Jurkat, Clone E6-1 (cell line): ENCODE results near the gene CDH23.
A peak's percentile ranks its signal among the peaks of the same experiment; 100 is the strongest.

ENCODE experiments used
- DNase-seq: peaks from one replicate; pipeline ENCODE4 v3.0.0-alpha.2; 2011; ENCODE audit warnings: low read depth, low spot score
- H3K4me3 ChIP-seq: 2 replicates; pipeline ENCODE4 v1.5.1; 2011; ENCODE audit warnings: mild to moderate bottlenecking, low read length, control low read depth, moderate library complexity

Gene CDH23

DNA sequence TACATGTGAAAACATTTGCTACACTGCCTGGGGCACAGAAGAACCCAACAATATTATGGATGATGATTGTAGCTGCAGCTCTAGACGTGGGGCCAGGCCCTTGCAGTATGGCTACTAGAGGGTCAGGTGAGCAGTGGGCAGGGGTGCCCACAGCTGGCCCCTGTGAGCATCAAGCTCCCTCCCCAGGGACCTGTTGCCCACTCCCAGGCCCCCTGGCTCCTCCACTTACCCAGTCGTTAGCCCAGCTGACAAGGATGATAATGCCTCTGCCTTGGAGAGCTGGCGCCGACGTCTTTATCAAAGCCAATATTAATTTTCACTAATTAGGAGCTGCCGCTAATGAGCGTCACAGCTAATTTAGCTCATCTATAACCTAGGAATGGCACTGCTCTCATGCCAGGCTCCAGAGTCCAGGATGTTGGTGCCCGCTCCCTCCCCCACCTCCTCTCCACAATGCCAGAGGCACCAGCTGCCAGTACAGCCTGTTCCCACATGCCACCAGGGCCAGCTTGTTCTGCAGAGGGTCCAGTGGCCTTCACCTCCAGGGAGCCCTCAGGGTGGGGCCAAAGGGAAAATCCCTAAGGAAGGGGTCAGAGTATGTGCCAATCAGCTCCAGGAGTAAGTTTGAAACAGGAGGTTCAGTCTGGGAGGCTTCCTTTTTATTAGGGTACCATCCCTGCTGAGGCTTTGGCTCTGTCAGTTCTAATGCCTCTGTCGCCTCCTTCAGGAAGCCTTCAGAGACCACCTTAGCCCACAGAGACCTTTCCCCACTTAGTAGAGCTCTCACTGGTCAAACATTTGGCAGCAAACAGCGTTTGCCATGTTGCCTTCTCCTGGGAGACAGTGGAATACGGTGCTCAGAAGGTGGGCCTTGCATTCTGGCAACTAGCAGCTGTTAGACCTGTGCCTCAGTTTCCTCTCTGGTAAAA is 77.2 kb downstream of the CDH23 start:
- no peak overlapping the region for H3K4me3 ChIP-seq
- no peak for DNase-seq

DNA sequence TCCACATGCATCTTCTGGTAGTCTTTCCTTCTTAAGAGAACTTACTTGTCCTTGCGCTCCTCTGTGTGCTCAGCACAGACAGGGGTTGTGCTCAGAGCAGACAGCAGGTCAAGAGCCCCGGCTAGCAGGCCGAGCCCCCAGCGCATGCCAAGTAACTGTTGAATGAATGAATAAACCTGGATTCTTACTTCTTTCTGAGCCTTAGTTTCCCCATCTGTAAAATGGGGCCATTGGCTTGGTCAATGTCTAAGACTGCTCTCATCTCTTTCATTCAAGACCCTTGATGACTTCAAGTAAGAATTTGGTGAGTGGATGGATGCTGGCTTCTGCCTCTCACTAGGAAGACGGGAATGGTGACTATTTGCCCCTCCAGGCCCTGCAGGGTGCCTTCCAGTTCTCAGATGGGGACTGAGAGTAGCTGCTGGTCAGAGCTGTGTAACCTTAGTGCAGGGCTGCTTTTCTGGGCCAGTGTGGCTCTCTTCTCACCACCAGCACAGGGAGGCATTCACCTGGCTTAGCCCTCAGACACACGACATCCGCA is 78.1 kb downstream of the CDH23 start:
- no peak for DNase-seq
- no peak overlapping the region for H3K4me3 ChIP-seq

DNA sequence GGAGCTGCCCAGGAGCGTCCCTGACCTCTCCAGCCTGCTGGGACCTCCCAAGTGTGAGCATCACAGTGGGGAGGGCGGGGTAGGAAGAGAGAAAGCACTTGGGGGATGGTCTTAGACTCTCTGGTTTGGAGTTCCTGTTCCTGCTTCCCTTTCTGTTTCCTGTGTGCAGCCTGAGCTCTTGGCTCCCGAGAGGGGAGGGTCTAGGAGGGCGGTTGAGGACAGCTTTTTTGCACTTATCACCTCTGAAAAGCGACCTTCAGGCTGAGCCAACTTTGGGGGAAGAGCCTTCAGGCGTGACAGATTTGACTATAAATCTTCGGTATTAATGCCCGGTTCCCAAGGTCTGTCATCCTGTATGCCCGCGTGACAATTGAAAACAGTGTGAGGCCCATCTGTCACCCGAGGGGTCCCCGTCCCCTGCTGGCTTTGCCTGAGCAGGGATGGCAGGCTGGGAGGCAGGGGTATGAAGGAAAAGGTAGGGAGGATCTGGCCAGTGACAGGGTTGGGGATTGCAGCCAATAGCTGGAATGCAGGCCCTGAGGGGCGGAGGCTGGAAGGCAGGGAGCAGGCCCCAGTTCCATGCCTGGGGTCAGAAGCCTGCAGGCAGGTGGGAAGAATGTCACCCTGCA is 78.6 kb downstream of the CDH23 start:
- no peak for DNase-seq
- no peak overlapping the region for H3K4me3 ChIP-seq

DNA sequence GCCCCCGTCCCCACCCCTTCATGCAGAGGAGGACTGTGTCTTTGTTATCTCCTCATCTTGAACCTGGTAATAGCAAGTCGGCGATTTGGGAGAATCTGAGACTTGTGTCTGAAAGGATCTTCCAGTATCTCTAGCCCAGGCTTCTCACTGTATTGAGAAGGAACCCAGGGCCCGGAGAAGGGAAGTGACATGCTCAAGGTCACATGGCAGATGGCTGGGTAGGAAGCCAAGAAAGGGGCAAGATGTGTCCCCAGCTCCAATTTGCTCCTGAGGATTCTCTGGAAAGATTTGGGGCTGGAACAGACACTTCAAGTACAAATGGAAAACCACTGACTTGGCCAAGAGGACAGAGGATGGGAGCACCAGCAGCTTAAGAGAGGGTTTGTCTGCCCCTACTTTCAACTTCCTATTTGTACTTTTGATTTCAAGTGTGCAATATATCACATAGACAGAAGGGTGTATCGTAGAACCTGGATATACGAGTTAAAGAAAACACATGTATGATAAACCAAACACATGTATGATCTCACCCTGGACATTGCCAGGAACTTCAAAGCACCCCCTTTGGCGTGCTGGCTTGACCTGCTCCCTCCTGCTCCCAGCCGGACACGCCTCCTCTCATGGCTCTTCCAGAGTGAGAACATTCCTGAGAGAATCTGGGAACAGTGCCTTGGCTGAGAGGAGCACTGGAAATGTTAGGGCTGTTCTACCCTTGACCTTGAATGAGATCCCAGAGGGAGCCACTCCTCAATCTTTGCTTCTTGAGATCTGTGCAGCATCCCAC is 79.7 kb downstream of the CDH23 start:
- no peak for DNase-seq
- no peak overlapping the region for H3K4me3 ChIP-seq

DNA sequence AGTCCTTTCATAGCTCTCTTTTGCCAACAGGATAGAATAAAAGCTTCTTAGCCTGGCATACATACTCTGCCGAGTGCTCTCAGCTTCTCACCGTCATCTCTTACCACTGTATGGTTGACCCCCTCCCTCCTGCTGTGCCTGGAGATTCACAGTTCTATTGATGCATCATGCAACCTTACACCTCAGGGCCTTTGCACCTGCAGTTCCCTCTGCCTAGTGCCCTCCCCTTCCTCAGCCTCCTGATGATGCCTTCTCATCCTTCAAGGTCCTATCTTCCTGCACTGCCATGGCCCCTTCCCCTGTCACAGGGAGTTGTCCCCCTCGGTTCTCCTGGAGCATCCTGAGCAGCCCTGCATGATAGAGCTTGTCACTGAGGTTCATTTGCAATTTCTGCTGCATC is 81.5 kb downstream of the CDH23 start:
- no peak for DNase-seq
- no peak overlapping the region for H3K4me3 ChIP-seq

DNA sequence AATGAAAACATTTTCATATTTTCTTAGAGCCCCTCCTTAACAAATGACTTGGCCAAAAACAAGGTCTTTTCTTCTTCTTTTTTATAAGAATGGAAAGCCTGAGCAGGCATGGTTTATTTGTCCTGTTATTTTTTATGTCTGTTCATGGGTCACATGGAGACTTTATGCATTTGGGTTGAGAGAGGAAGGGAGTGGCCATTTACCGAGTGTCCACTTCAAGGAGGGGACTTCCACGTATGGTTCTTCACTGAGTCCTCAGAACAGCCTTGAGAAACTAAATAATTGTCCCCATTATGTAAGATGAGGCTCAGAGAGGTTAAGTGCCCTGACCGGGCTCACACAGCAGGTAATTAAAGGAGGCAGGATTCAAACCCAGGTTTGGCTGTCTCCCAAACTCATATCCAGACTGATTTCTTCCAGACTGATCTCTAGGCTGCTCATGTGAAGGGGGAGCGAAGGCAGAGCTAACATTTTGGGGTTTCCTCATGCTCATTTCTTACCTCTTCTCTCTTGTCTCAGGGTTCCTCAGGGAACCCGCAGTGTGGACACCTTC is 82.2 kb downstream of the CDH23 start:
- DNase-seq = no peak
- H3K4me3 ChIP-seq = no peak overlapping the region

DNA sequence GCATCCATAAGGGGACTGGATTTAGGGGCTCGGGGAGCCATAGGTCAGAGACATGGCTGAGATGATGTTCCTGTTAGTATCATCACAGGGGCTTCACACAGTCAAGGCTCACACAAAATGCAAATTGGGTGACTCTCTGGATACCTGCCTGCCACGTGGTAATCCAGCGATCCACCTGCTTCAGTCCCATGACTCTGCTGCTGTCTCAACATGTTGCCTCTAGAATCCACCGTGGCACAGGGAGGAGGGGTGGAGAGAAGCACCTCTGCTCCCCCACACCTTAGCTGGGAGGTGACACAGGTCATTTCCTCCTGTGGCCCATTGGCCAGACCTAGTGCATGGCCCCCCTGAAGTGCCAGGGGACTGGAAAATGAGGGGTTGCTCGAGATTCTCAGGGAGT is 83.1 kb downstream of the CDH23 start:
- no peak overlapping the region for H3K4me3 ChIP-seq
- DNase-seq = no peak

DNA sequence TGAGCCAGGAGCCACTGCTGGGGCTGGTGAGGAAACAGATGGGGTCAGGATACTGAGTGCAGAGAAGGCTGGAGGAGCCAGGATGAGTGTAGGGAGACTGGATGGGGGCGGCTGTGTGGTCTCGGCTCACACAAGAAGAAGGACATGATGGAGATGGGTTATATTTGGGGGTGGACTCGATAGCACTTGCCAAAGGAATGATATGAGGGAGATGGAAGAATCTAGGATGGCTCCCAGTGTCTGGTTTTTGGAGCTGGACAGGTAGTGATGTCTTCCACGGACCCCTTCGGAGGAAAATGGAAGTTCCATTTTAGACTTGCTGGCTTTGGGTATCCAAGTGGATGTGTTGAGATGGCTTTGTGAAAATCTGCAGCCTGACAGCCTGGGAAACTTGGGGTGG is 83.9 kb downstream of the CDH23 start:
- no peak for DNase-seq
- no peak overlapping the region for H3K4me3 ChIP-seq

DNA sequence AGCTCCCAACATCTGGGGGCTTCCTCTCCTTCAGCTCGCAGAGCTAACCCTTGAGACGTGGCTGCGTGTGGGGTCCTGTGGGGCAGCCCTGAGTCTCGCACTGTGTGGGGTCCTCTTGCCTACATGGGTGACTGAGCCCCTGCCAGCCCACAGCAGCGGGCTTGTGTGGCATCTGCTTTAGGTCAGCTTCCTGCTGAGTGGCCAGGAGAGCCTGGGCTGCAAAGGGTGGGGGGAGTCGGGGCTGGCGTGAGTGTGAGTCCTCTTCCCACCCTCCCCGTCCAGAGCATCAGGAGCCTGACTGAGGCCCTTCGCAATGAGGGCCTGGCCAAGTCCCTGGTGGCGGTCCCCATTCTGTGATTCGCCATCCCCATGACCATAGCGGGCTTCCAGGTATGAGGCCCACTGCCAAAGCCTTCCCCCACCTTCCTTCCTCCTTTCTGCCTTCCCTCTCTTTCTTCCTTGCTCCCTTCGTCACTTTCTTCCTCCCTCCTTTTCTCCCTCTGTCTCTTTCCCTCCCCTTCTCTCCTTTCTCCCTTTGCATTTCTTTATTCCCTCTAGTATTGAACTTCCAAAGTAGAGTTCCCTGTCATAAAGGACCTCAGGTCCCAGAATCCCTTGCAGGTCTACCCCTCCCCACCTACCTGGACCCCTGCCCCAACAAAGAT is 85.2 kb downstream of the CDH23 start:
- DNase-seq = no peak
- H3K4me3 ChIP-seq = no peak overlapping the region

DNA sequence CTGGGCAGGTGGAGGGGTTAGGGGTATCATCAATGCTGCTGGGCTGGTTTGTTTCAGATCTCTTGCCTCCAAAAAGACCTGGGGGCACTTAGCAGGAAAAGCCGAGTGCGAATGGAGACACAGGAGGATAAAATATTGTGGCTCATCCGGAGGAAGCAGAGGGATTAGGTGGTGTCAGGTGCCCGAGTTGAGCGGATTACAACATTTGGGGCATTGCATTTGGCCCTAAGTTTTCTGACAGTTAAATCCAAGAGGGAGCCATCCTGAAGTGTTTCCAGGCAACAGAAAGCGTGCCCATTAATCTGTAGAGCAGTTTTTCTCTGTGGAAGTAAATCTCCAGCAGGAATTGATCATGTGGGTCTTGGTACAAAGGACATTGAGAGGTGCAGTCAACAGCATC is 85.9 kb downstream of the CDH23 start:
- no peak overlapping the region for H3K4me3 ChIP-seq
- no peak for DNase-seq

DNA sequence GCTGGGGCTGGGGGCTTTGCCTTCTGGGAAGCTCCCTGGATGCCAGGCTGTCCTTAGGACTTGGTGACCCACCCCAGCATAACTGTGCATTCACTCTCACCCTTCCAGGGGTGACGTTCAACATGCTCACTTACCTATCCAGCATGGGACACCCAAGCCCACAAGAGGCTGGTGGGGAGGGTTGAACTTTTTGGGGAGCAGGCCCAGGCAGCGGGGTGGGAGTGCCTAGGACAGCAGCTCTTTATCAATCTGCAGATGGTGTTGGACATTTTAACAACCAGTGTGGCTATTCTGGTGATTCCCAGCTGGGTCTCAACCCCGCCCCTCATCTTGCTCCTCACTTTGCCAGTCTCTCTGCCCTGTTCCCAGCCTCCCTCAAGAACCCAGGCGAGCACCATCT is 86.4 kb downstream of the CDH23 start:
- DNase-seq = no peak
- no peak overlapping the region for H3K4me3 ChIP-seq

DNA sequence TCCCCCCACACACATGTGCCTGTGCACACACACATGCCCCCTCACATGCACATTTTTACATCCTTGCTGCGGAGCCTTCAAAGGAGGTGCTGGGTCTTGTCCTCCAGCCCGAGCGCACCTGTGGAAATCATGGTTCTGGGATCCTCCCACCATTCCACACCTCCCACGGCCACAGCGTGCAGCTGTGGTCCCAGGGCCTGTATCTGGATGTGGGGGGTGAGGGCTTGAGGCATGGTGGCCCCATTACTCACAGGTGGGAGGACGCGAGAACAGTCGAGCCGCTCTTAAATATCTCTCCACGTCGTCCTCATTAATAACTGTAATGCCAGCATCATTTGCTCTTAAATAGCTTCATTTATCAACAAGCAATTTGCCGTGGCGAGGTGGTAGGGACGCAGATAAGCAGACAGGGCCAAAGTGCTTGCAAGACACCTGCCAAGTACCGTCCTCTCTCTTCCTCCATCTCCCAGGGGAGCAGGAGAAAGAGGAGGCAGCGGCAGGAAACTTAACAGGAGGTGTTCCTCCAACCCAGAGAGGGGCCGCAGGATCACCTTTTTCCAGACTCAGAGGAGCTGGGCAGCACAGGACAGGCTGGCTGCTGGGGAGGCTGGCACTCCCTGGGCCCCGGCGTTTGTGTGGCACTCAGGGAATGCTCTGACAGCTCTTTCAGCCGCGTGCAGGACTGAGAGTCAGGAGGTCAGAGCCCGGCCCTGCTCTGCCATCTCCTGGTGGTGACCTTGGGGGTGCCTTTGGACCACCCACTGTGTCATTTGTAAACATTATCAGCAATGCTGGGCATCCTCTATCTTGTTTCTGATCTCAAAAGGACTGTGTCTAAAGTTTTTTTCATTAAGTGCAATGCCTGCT is 87.4 kb downstream of the CDH23 start:
- H3K4me3 ChIP-seq = no peak overlapping the region
- no peak for DNase-seq

DNA sequence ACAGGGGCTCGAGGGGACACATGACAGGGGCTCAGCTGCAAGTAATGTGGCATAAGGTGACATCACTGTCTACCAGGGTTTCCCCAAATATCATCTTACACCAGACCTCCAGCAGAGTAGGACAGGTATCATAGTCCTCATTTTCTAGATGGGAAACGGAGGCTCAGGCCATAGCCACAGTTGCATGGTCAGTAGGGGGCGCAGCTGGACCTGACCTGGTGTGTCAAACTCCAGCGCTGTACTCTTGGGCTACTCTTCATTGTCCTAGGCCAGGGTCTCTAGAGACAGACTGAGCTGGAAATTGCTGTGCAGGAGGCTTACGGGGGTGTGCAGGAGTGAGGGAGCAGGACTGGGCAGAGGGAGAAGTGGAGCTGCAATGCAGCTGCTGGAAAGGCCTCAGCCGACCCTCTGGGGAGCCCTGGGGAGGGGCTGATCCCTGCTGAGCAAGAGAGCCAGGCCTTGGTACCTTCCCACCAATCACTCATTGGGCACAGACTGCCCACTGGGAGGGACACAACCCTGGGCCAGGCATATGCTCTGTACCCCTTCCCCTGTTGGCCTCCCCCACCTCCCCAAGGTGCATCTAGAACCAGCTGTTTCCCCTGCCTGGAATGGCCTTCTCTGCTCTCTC is 89.9 kb downstream of the CDH23 start:
- no peak overlapping the region for H3K4me3 ChIP-seq
- DNase-seq = peak; percentile 30

DNA sequence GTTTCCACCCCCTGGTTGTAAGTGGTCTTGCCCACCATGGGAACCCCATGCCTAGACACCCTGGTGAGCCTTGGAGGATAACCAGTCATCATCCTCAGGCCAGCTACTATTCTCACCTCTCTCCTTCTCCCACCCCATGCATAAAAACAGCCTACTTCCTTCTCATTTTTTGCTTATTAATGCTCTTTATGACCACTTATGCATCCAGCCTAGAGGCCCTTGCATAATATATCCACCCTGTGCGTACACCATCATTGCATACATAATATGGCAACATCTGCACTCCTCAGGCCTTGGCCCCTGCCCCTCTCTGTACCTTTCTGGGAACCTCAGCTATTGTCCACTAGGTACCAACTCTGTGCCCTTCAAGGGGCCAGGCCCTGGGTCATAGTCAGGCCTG is 91.0 kb downstream of the CDH23 start:
- no peak overlapping the region for H3K4me3 ChIP-seq
- no peak for DNase-seq

DNA sequence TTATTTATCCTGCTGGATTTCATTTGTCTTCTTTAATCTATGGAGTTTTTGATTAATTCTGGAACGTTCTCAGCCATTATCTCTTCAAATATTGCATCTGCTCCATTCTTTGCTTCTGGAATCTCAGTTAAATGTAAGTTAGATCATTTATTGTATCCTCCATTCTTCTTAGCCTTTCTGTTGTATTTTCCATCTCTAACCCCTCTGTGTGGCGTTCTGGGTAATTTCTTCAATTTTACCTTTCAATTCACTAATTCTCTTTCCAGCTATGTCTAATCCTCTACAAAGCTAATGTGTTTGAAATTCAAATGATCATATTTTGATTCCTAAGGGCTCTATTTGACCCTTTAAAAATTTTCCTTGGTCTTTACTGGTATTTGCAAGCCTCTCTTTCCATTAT is 92.4 kb downstream of the CDH23 start:
- DNase-seq = no peak
- no peak overlapping the region for H3K4me3 ChIP-seq

DNA sequence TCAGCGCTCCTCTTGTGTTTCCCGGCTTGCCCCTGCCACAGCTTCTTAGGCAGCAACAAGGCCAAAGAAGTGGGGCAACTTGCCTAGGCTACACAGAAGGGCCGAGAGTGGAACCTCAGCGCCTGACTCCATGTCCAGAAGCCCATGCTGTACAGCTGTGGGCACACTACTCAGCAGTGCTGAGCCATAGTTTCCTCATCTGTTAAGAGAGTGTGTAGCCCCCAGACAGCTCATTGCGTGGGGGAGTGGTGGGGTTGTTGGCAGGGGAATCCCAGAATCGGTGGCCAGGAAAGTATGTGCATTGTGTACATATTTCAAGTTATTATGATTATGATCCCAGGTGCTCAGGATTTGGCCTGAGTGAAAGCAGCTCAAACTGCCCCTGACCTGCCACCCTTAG is 96.2 kb downstream of the CDH23 start:
- DNase-seq = no peak

DNA sequence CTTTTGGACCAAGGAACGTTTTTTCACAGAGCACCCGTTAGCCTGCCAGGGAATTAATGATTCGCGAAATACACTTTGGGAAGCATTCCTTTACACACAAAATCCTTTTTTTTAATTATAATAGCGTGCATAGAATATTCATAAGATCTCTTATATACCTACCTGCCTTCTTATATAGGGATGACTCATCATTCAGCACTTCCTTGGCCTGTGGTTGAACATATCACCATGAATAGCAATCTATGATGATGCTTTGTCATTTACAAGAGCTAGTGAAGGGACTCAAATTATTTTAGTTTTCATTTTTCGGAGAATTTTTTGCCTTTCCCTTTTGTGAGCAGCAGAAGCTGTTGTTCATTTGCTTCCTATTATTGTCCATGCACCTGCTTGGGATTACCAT is 97.0 kb downstream of the CDH23 start:
- no peak for DNase-seq
- H3K4me3 ChIP-seq = no peak overlapping the region

More for the DNA sequence above, 96.2 kb downstream of the CDH23 start:
- H3K4me3 ChIP-seq = no peak overlapping the region

DNA sequence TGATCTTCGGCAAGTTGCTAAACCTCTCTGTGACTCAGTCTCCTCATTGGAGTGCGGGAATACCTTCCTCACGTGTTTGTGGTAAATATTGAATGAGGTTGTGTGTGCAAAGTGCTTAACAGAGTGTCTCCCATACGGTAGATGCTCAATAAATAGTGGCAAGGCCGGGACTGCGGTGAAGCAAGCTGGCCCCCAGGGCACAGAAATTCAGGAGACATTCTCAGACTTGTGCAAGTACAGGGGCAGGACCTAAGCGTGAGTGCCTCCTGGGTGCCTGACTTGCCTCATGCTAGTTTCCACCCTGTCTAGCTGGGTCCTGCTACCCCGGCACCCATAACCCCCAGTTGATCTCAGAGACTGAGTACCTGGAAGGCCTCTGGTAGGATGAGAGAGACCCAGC is 97.8 kb downstream of the CDH23 start:
- H3K4me3 ChIP-seq = no peak overlapping the region

More for the DNA sequence above, 97.8 kb downstream of the CDH23 start:
- no peak for DNase-seq
